ACC112 (cell line): Measurements from ENCODE around the gene FBXO30.
A peak's percentile ranks its signal among the peaks of the same experiment; 100 is the strongest.

Experiments used
- H2AFZ ChIP-seq: fragments of 200-600 bp; sonication (generic); one replicate; pipeline ENCODE4 v1.6.0; 2017; ENCODE audit warnings: antibody characterized with exemption, low read length; ENCODE audit not compliant: unreplicated experiment
- H3K27ac ChIP-seq: fragments of 200-600 bp; sonication (generic); 2 replicates; pipeline ENCODE4 v1.5.1; 2014; ENCODE audit warnings: low read depth, mild to moderate bottlenecking, antibody characterized with exemption, low read length, moderate library complexity
- H3K27me3 ChIP-seq: fragments of 200-600 bp; sonication (generic); 2 replicates; pipeline ENCODE4 v1.6.1; 2014; ENCODE audit warnings: mild to moderate bottlenecking, antibody characterized with exemption, low read length, moderate library complexity, mixed read lengths; ENCODE audit not compliant: insufficient read depth
- H3K36me3 ChIP-seq: fragments of 200-600 bp; sonication (generic); 2 replicates; pipeline ENCODE4 v1.6.1; 2016; ENCODE audit warnings: mild to moderate bottlenecking, antibody characterized with exemption, low read length, moderate library complexity, mixed read lengths; ENCODE audit not compliant: insufficient read depth
- H3K4me1 ChIP-seq: fragments of 200-600 bp; sonication (generic); one replicate; pipeline ENCODE4 v1.6.1; 2016; ENCODE audit warnings: low read length, mixed read lengths; ENCODE audit not compliant: insufficient read depth, unreplicated experiment, control insufficient read depth
- H3K4me3 ChIP-seq: fragments of 200-600 bp; sonication (generic); 2 replicates; pipeline ENCODE4 v1.5.1; 2014; ENCODE audit warnings: mild to moderate bottlenecking, low read depth, low read length
- H3K79me2 ChIP-seq: fragments of 200-600 bp; sonication (generic); one replicate; pipeline ENCODE4 v1.6.0; 2016; ENCODE audit warnings: low read length; ENCODE audit not compliant: control insufficient read depth, unreplicated experiment, insufficient read depth

FBXO30 gene

GRCh38 chr6:145758113-145758512, 56.5 kb downstream of the FBXO30 start:
- no peaks in the 10 kb centered on the region for H3K27me3 ChIP-seq
- H3K79me2 ChIP-seq: no peaks in the 10 kb centered on the region
- H3K4me1 ChIP-seq: peaks cover 9% of the 10 kb centered on the region
- H3K36me3 ChIP-seq: no peaks in the 10 kb centered on the region
- H3K4me3 ChIP-seq: no peak overlapping the region
- H3K27ac ChIP-seq: no peak overlapping the region
- H2AFZ ChIP-seq: no peak overlapping the region

- H3K27ac ChIP-seq: peak overlapping the region; percentile 17; the same call in 1 of the 2 replicates
- H3K4me1 ChIP-seq: peaks cover 20% of the 10 kb centered on the region
- no peaks in the 10 kb centered on the region for H3K36me3 ChIP-seq
- no peak overlapping the region for H2AFZ ChIP-seq
- H3K27me3 ChIP-seq: no peaks in the 10 kb centered on the region
- no peaks in the 10 kb centered on the region for H3K79me2 ChIP-seq
- H3K4me3 ChIP-seq: no peak overlapping the region
Observed at GRCh38 chr6:145756170-145756662, 58.4 kb downstream of the FBXO30 start.

GRCh38 chr6:145755682-145756081, 58.9 kb downstream of the FBXO30 start:
- Histone ChIP-seq H2AFZ (no peak overlapping the region), H3K4me3 (no peak overlapping the region), H3K36me3 (no peaks in the 10 kb centered on the region), H3K27me3 (no peaks in the 10 kb centered on the region), H3K4me1 (peaks cover 20% of the 10 kb centered on the region), H3K79me2 (no peaks in the 10 kb centered on the region), H3K27ac (peak overlapping the region; percentile 17)

DNA sequence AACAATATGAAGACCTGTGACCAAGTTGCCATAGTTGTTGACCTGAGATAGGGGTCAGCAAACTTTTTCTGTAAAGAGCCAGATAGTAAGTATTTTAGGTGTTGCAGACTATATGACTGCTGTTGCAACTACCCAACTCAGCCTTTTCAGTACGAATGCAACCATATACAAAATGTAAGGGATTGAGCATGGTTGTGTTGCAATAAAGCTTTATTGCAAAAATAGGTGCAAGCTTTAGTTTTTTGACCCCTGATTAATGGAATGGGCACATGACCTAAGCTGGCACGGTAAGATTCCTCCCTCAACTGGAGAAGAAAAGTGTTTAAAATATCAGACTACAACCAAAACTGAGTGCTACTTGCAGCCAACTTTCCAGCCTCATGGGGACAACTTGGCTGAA, 62.0 kb downstream of the FBXO30 start:
- Histone ChIP-seq H3K27ac (no peak overlapping the region), H3K79me2 (no peaks in the 10 kb centered on the region), H3K27me3 (no peaks in the 10 kb centered on the region), H3K36me3 (no peaks in the 10 kb centered on the region), H3K4me1 (peaks cover 31% of the 10 kb centered on the region), H2AFZ (no peak overlapping the region), H3K4me3 (no peak overlapping the region)

DNA sequence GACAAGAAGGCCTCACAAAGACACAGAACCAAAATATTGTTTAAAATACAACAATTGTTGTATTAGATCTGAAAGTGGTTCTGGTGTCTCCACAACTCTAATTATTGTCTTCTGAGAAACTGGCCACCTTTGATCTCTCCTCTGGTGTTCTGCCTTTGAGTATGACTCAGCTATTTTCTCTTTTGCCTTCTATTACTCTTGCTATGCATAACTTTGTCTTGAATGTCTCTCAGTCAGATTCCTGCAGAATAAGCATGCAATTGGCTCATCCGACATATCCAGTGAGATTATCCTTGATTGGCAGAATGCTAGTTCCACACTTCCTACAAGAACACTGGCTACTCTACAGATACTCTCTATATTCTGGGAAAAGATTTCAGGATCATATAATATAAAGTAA, 65.0 kb downstream of the FBXO30 start:
- Histone ChIP-seq H2AFZ (peak overlapping the region; percentile 65), H3K27ac (peak overlapping the region; percentile 70), H3K27me3 (no peaks in the 10 kb centered on the region), H3K36me3 (no peaks in the 10 kb centered on the region), H3K4me1 (peaks cover 24% of the 10 kb centered on the region), H3K79me2 (no peaks in the 10 kb centered on the region), H3K4me3 (no peak overlapping the region)

GRCh38 chr6:145745861-145746260, 68.7 kb downstream of the FBXO30 start:
- no peak overlapping the region for H2AFZ ChIP-seq
- no peak overlapping the region for H3K4me3 ChIP-seq
- no peaks in the 10 kb centered on the region for H3K36me3 ChIP-seq
- no peaks in the 10 kb centered on the region for H3K79me2 ChIP-seq
- H3K27ac ChIP-seq: no peak overlapping the region
- H3K4me1 ChIP-seq: peaks cover 11% of the 10 kb centered on the region
- H3K27me3 ChIP-seq: no peaks in the 10 kb centered on the region

GRCh38 chr6:145744619-145745018, 70.0 kb downstream of the FBXO30 start:
- Histone ChIP-seq H3K79me2 (no peaks in the 10 kb centered on the region), H3K36me3 (no peaks in the 10 kb centered on the region), H3K4me3 (no peak overlapping the region), H3K27me3 (no peaks in the 10 kb centered on the region), H3K4me1 (peaks cover 6% of the 10 kb centered on the region), H3K27ac (no peak overlapping the region), H2AFZ (no peak overlapping the region)
